ENCODE results near the gene PDK1.

The PDK1 gene

DNA sequence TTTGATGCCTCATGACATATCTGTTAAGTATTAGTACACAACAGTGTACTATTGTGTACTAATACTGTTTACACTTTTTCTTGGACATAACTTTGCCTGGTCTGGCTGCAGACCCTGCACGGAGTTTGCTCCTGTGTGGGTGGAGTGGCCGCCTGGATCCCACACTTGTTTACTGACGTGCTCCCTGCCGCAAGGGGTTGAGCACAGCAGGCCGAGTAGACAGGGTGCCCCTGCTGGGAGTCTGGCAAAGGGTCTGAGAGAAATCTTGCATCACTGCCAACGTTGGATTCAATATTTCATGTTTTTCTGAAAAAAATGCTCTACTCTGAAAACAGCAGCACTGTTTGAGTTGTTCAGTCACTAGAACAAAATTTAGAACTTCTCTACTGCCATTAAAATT lies 59.0 kb downstream of the PDK1 start:
- Histone ChIP-seq H3K4me1 (ENCODE audit: control extremely low read depth in 1 of 4, control insufficient read depth in 4 of 4, insufficient read depth in 4 of 4, low read length in 3 of 4) (no peaks in the 10 kb centered on the region), H3K27ac (ENCODE audit: insufficient read depth in 1 of 2, low read depth in 1 of 2, low read length in 2 of 2, poor library complexity in 1 of 2, severe bottlenecking in 2 of 2) (no peak overlapping the region), H3K9me3 (ENCODE audit: control extremely low read depth in 1 of 5, control insufficient read depth in 4 of 5, insufficient read depth in 2 of 5, low read depth in 1 of 5, low read length in 4 of 5) (no peaks in the 10 kb centered on the region), H3K4me3 (ENCODE audit: control insufficient read depth in 1 of 7, extremely low read depth in 1 of 7, insufficient read depth in 4 of 7, low read depth in 2 of 7, low read length in 6 of 7) (no peak overlapping the region), H3K27me3 (replicated peaks in 2 of 5; ENCODE audit: control insufficient read depth in 4 of 5, insufficient read depth in 5 of 5, low read length in 4 of 5) (peaks cover 0 to 7% (median 0%) of the 10 kb centered on the region in 5 experiments), H3K36me3 (ENCODE audit: control insufficient read depth in 4 of 4, insufficient read depth in 4 of 4, low read length in 3 of 4) (peaks cover 0 to 9% (median 0%) of the 10 kb centered on the region in 4 experiments)
- 91% methylated on average over 5 of the region's 6 CpGs for WGBS (ENCODE audit: insufficient coverage)
- DNase-seq = no peak
- ChIA-PET POLR2A (no interaction called here), CTCF (no interaction called here)

- H3K4me3 ChIP-seq (ENCODE audit: control insufficient read depth in 1 of 7, extremely low read depth in 1 of 7, insufficient read depth in 4 of 7, low read depth in 2 of 7, low read length in 6 of 7) = no peak overlapping the region
- no peaks in the 10 kb centered on the region for H3K4me1 ChIP-seq (ENCODE audit: control extremely low read depth in 1 of 4, control insufficient read depth in 4 of 4, insufficient read depth in 4 of 4, low read length in 3 of 4)
- H3K27ac ChIP-seq (ENCODE audit: insufficient read depth in 1 of 2, low read depth in 1 of 2, low read length in 2 of 2, poor library complexity in 1 of 2, severe bottlenecking in 2 of 2) = no peak overlapping the region
- CTCF ChIA-PET = no interaction called here
- H3K27me3 ChIP-seq (replicated peaks in 2 of 5; ENCODE audit: control insufficient read depth in 4 of 5, insufficient read depth in 5 of 5, low read length in 4 of 5) = peaks cover 0 to 9% (median 0%) of the 10 kb centered on the region in 5 experiments
- no peak for DNase-seq
- POLR2A ChIA-PET = interaction anchor here (0.7 kb wide), 1 partner anchor 21 kb away, joined by 3 read pairs; no protein-coding TSS in a partner anchor
- WGBS (ENCODE audit: insufficient coverage) = 94% methylated on average over 2 of the region's 5 CpGs
- H3K9me3 ChIP-seq (ENCODE audit: control extremely low read depth in 1 of 5, control insufficient read depth in 4 of 5, insufficient read depth in 2 of 5, low read depth in 1 of 5, low read length in 4 of 5) = no peaks in the 10 kb centered on the region
- peaks cover 0 to 6% (median 0%) of the 10 kb centered on the region in 4 experiments for H3K36me3 ChIP-seq (ENCODE audit: control insufficient read depth in 4 of 4, insufficient read depth in 4 of 4, low read length in 3 of 4)
Measured at GRCh38 chr2:172615727-172616261, 59.9 kb downstream of the PDK1 start.

DNA sequence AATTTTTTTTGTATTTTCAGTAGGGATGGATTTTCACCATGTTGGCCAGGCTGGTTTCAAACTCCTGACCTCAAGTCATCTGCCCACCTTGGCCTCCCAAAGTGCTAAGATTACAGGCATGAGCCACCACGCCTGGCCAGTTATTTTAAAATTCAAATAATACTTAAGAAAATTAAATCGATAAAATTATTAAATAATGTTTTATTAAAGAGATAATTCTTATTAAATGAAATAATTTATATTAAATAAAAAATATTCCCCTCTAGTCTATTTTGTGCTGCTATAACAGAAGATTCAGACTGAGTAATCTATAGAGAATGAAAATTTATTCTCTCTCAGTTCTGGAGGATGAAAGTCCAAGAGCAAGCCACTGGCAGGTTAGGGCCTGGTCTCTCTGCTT lies 61.2 kb downstream of the PDK1 start:
- WGBS (ENCODE audit: insufficient coverage) = no CpG with 5 or more reads among the region's 2 CpGs
- Histone ChIP-seq H3K36me3 (ENCODE audit: control insufficient read depth in 4 of 4, insufficient read depth in 4 of 4, low read length in 3 of 4) (peaks cover 0 to 6% (median 0%) of the 10 kb centered on the region in 4 experiments), H3K4me1 (ENCODE audit: control extremely low read depth in 1 of 4, control insufficient read depth in 4 of 4, insufficient read depth in 4 of 4, low read length in 3 of 4) (no peaks in the 10 kb centered on the region), H3K9me3 (ENCODE audit: control extremely low read depth in 1 of 5, control insufficient read depth in 4 of 5, insufficient read depth in 2 of 5, low read depth in 1 of 5, low read length in 4 of 5) (no peaks in the 10 kb centered on the region), H3K4me3 (ENCODE audit: control insufficient read depth in 1 of 7, extremely low read depth in 1 of 7, insufficient read depth in 4 of 7, low read depth in 2 of 7, low read length in 6 of 7) (no peak overlapping the region), H3K27me3 (replicated peaks in 2 of 5; ENCODE audit: control insufficient read depth in 4 of 5, insufficient read depth in 5 of 5, low read length in 4 of 5) (peaks cover 0 to 9% (median 0%) of the 10 kb centered on the region in 5 experiments), H3K27ac (ENCODE audit: insufficient read depth in 1 of 2, low read depth in 1 of 2, low read length in 2 of 2, poor library complexity in 1 of 2, severe bottlenecking in 2 of 2) (no peak overlapping the region)
- no peak for DNase-seq
- ChIA-PET POLR2A (no interaction called here), CTCF (no interaction called here)

GRCh38 chr2:172623249-172623965 lies 67.5 kb downstream of the PDK1 start:
- POLR2A ChIA-PET = interaction anchor here (0.6 kb wide), 1 partner anchor 51 kb away, joined by 3 read pairs; no protein-coding TSS in a partner anchor
- H3K9me3 ChIP-seq (ENCODE audit: control extremely low read depth in 1 of 5, control insufficient read depth in 4 of 5, insufficient read depth in 2 of 5, low read depth in 1 of 5, low read length in 4 of 5) = peaks cover 0 to 5% (median 3%) of the 10 kb centered on the region in 5 experiments
- H3K27me3 ChIP-seq (replicated peaks in 2 of 5; ENCODE audit: control insufficient read depth in 4 of 5, insufficient read depth in 5 of 5, low read length in 4 of 5) = peaks cover 0 to 8% (median 0%) of the 10 kb centered on the region in 5 experiments
- H3K27ac ChIP-seq (ENCODE audit: insufficient read depth in 1 of 2, low read depth in 1 of 2, low read length in 2 of 2, poor library complexity in 1 of 2, severe bottlenecking in 2 of 2) = no peak overlapping the region
- peaks cover 0 to 5% (median under 1%) of the 10 kb centered on the region in 4 experiments for H3K36me3 ChIP-seq (ENCODE audit: control insufficient read depth in 4 of 4, insufficient read depth in 4 of 4, low read length in 3 of 4)
- no peak overlapping the region for H3K4me3 ChIP-seq (ENCODE audit: control insufficient read depth in 1 of 7, extremely low read depth in 1 of 7, insufficient read depth in 4 of 7, low read depth in 2 of 7, low read length in 6 of 7)
- no peak for DNase-seq
- CTCF ChIA-PET = no interaction called here
- WGBS (ENCODE audit: insufficient coverage) = no CpG with 5 or more reads among the region's 1 CpG
- no peaks in the 10 kb centered on the region for H3K4me1 ChIP-seq (ENCODE audit: control extremely low read depth in 1 of 4, control insufficient read depth in 4 of 4, insufficient read depth in 4 of 4, low read length in 3 of 4)

DNA sequence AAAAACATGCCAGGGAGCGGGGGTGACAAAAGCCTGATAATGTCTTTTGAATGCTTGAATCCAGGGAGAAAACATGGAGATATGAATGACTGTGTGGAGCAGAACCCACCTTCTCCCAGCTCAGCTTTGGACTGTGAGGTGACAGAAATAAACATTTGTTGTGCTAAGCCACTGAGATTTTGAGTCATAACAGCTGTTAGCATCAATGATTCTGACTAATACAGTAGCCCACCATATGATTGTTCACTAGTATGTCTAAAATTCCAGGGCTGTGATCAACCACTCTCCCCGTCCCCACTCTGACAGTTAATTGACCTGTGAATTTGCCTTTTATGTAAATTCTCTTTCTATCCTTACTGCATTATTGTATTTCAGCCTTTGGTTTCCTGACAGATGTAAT lies 69.1 kb downstream of the PDK1 start:
- WGBS (ENCODE audit: insufficient coverage) = no CpG with 5 or more reads among the region's 2 CpGs
- CTCF ChIA-PET = no interaction called here
- POLR2A ChIA-PET = interaction anchor here (0.5 kb wide), 1 partner anchor 762 kb away, joined by 3 read pairs; no protein-coding TSS in a partner anchor

DNA sequence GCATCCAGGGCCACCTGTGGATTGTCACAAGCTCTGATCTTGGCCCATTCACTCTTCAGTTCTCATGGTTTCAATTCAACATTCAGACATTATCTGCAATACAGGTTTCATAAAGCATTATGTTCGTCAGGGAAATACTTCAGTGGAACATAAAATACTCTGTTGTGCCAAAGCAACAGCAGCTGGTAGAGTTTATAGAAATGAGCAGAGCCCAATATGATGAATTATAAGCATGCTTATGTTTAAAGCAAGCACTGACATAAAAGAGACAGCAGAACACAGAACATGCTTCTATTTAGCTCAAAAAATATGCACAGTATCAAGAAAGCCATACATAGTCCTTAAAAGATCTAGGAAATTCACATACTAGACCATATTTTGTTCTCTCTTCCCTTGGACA lies 71.3 kb downstream of the PDK1 start:
- Histone ChIP-seq H3K27me3 (replicated peaks in 2 of 5; ENCODE audit: control insufficient read depth in 4 of 5, insufficient read depth in 5 of 5, low read length in 4 of 5) (peaks cover 0 to 3% (median 0%) of the 10 kb centered on the region in 5 experiments), H3K36me3 (ENCODE audit: control insufficient read depth in 4 of 4, insufficient read depth in 4 of 4, low read length in 3 of 4) (peaks cover 0 to 5% (median under 1%) of the 10 kb centered on the region in 4 experiments), H3K27ac (ENCODE audit: insufficient read depth in 1 of 2, low read depth in 1 of 2, low read length in 2 of 2, poor library complexity in 1 of 2, severe bottlenecking in 2 of 2) (no peak overlapping the region), H3K4me3 (ENCODE audit: control insufficient read depth in 1 of 7, extremely low read depth in 1 of 7, insufficient read depth in 4 of 7, low read depth in 2 of 7, low read length in 6 of 7) (no peak overlapping the region), H3K4me1 (ENCODE audit: control extremely low read depth in 1 of 4, control insufficient read depth in 4 of 4, insufficient read depth in 4 of 4, low read length in 3 of 4) (no peaks in the 10 kb centered on the region), H3K9me3 (ENCODE audit: control extremely low read depth in 1 of 5, control insufficient read depth in 4 of 5, insufficient read depth in 2 of 5, low read depth in 1 of 5, low read length in 4 of 5) (peaks cover 0 to 5% (median 3%) of the 10 kb centered on the region in 5 experiments)
- ChIA-PET POLR2A (no interaction called here), CTCF (no interaction called here)
- WGBS (ENCODE audit: insufficient coverage) = no CpG with 5 or more reads among the region's 1 CpG
- no peak for DNase-seq

More for the DNA sequence above, 69.1 kb downstream of the PDK1 start:
- H3K36me3 ChIP-seq (ENCODE audit: control insufficient read depth in 4 of 4, insufficient read depth in 4 of 4, low read length in 3 of 4) = peaks cover 0 to 5% (median under 1%) of the 10 kb centered on the region in 4 experiments
- H3K4me3 ChIP-seq (ENCODE audit: control insufficient read depth in 1 of 7, extremely low read depth in 1 of 7, insufficient read depth in 4 of 7, low read depth in 2 of 7, low read length in 6 of 7) = no peak overlapping the region
- no peak overlapping the region for H3K27ac ChIP-seq (ENCODE audit: insufficient read depth in 1 of 2, low read depth in 1 of 2, low read length in 2 of 2, poor library complexity in 1 of 2, severe bottlenecking in 2 of 2)
- peaks cover 0 to 8% (median 0%) of the 10 kb centered on the region in 5 experiments for H3K27me3 ChIP-seq (replicated peaks in 2 of 5; ENCODE audit: control insufficient read depth in 4 of 5, insufficient read depth in 5 of 5, low read length in 4 of 5)
- no peak for DNase-seq
- H3K9me3 ChIP-seq (ENCODE audit: control extremely low read depth in 1 of 5, control insufficient read depth in 4 of 5, insufficient read depth in 2 of 5, low read depth in 1 of 5, low read length in 4 of 5) = peaks cover 0 to 5% (median 3%) of the 10 kb centered on the region in 5 experiments
- H3K4me1 ChIP-seq (ENCODE audit: control extremely low read depth in 1 of 4, control insufficient read depth in 4 of 4, insufficient read depth in 4 of 4, low read length in 3 of 4) = no peaks in the 10 kb centered on the region

DNA sequence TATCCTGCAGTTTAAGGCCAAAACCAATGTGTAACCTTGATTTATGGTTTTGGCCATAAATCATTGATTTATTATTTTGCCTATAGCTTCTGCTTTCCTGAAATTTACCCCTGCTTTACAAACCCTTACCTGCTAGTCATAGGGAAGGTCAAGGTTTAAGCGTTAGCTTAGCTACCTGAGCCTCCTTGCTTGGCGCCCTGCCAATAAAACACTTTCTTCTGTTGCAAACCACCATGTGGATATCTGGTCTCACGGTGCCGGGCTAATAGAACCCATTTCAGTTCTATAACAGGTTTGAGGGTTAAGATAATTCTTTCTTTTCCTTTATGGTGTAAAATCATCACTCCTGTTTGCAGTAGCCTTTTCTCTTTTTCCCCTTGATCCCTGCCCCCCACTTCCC lies 72.2 kb downstream of the PDK1 start:
- CTCF ChIA-PET = interaction anchor here (0.9 kb wide), 1 partner anchor 10 kb away, joined by 3 read pairs; no protein-coding TSS in a partner anchor

More for the DNA sequence above, 72.2 kb downstream of the PDK1 start:
- Histone ChIP-seq H3K27ac (ENCODE audit: insufficient read depth in 1 of 2, low read depth in 1 of 2, low read length in 2 of 2, poor library complexity in 1 of 2, severe bottlenecking in 2 of 2) (no peak overlapping the region), H3K9me3 (ENCODE audit: control extremely low read depth in 1 of 5, control insufficient read depth in 4 of 5, insufficient read depth in 2 of 5, low read depth in 1 of 5, low read length in 4 of 5) (peaks cover 0 to 5% (median 3%) of the 10 kb centered on the region in 5 experiments), H3K27me3 (replicated peaks in 2 of 5; ENCODE audit: control insufficient read depth in 4 of 5, insufficient read depth in 5 of 5, low read length in 4 of 5) (peaks cover 0 to 3% (median 0%) of the 10 kb centered on the region in 5 experiments), H3K4me1 (ENCODE audit: control extremely low read depth in 1 of 4, control insufficient read depth in 4 of 4, insufficient read depth in 4 of 4, low read length in 3 of 4) (no peaks in the 10 kb centered on the region), H3K4me3 (ENCODE audit: control insufficient read depth in 1 of 7, extremely low read depth in 1 of 7, insufficient read depth in 4 of 7, low read depth in 2 of 7, low read length in 6 of 7) (no peak overlapping the region), H3K36me3 (ENCODE audit: control insufficient read depth in 4 of 4, insufficient read depth in 4 of 4, low read length in 3 of 4) (peaks cover 0 to 5% (median under 1%) of the 10 kb centered on the region in 4 experiments)
- POLR2A ChIA-PET = no interaction called here
- WGBS (ENCODE audit: insufficient coverage) = 100% methylated on average over 2 of the region's 4 CpGs
- DNase-seq = no peak
